Keratinocyte (primary cell): ENCODE data around the gene ASCL2. TPM values are rescaled to one million over a fixed set of nuclear protein-coding genes. Genes with fewer than 3 reads are reported as not detected.

Experiments used
- DNase-seq: peaks from one replicate; pipeline ENCODE4 v3.0.0-alpha.2; 2011; ENCODE audit warnings: low read depth, missing footprints, low spot score
- FAIRE-seq: peaks from 2 replicates; lab custom pipeline; 2011; peaks lifted over from hg19 to GRCh38; lab: Jason Lieb, UNC
- H2AFZ ChIP-seq: 2 replicates; pipeline ENCODE4 v1.6.0; 2012; ENCODE audit warnings: low read length, control low read depth, inconsistent platforms; ENCODE audit not compliant: control insufficient read depth
- H3K27ac ChIP-seq: 2 replicates; pipeline ENCODE4 v1.5.1; 2011; ENCODE audit warnings: low read length; ENCODE audit not compliant: control insufficient read depth, insufficient read depth
- H3K27me3 ChIP-seq: 3 replicates; pipeline ENCODE4 v1.6.0; 2011; ENCODE audit warnings: low read length; ENCODE audit not compliant: control insufficient read depth, insufficient read depth; ENCODE audit errors: extremely low read depth
- H3K36me3 ChIP-seq, 2 experiments: 2 replicates in 1 of 2; 3 replicates in 1 of 2; pipeline ENCODE4 v1.5.1; 2011; ENCODE audit warnings: low read length in 2 of 2, mild to moderate bottlenecking in 1 of 2; ENCODE audit not compliant: control insufficient read depth in 2 of 2, insufficient read depth in 2 of 2; ENCODE audit errors: extremely low read depth in 1 of 2
- H3K4me1 ChIP-seq: 3 replicates; pipeline ENCODE4 v1.5.1; 2011; ENCODE audit warnings: low read length; ENCODE audit not compliant: control insufficient read depth, insufficient read depth; ENCODE audit errors: extremely low read depth
- H3K4me2 ChIP-seq: 3 replicates; pipeline ENCODE4 v1.6.0; 2011; ENCODE audit warnings: low read depth, low read length; ENCODE audit not compliant: control insufficient read depth, insufficient read depth; ENCODE audit errors: extremely low read depth
- H3K4me3 ChIP-seq, 3 experiments: fragments of 200-600 bp in 1 of 3; sonication (generic) in 1 of 3; 2 replicates in 2 of 3; 3 replicates in 1 of 3; pipeline ENCODE4 v1.5.1; 2011 to 2016; ENCODE audit warnings: low read length in 3 of 3, mild to moderate bottlenecking in 3 of 3, control low read depth in 2 of 3, inconsistent platforms in 1 of 3, low read depth in 1 of 3, mixed read lengths in 1 of 3, mixed run types in 1 of 3, moderate library complexity in 1 of 3; ENCODE audit not compliant: control insufficient read depth in 2 of 3, insufficient read depth in 2 of 3; ENCODE audit errors: extremely low read depth in 1 of 3
- H3K79me2 ChIP-seq: 2 replicates; pipeline ENCODE4 v1.6.0; 2012; ENCODE audit warnings: low read length; ENCODE audit not compliant: control insufficient read depth, insufficient read depth
- H3K9ac ChIP-seq: 3 replicates; pipeline ENCODE4 v1.6.0; 2011; ENCODE audit warnings: low read length; ENCODE audit not compliant: control insufficient read depth, insufficient read depth; ENCODE audit errors: extremely low read depth
- H3K9me1 ChIP-seq: 3 replicates; pipeline ENCODE4 v1.6.0; 2011; ENCODE audit warnings: low read length; ENCODE audit not compliant: control insufficient read depth, insufficient read depth; ENCODE audit errors: extremely low read depth
- H3K9me3 ChIP-seq: 2 replicates; pipeline ENCODE4 v1.5.1; 2012; ENCODE audit warnings: low read depth, low read length; ENCODE audit not compliant: control insufficient read depth
- H4K20me1 ChIP-seq: 3 replicates; pipeline ENCODE4 v1.6.0; 2011; ENCODE audit warnings: low read length; ENCODE audit not compliant: control insufficient read depth, insufficient read depth; ENCODE audit errors: extremely low read depth
- EZH2 ChIP-seq: IDR thresholded peaks from one replicate; pipeline ENCODE4 v1.6.1; 2012; ENCODE audit warnings: inconsistent platforms, mild to moderate bottlenecking, low read length, moderate library complexity
- dilution Hi-C: fragments of 300-500 bp; cut with MboI; formaldehyde crosslinking; loops from one replicate; pipeline ENCODE4 v1.7.0; 2020; ENCODE audit warnings: low sequenced_read_pairs; ENCODE audit not compliant: extremely low pct_ligation_motif_present
- polyA plus RNA-seq, 5 experiments: library from polyadenylated mRNA; depleted of rRNA in 3 of 5; stranded (reverse) in 3 of 5; stranded (forward) in 1 of 5; unstranded in 1 of 5; fragments of >200 nt; gene quantifications; 1 replicate in 1 of 5; 2 replicates in 3 of 5; 3 replicates in 1 of 5; pipeline versions ENCODE4 v1.2.1 to v1.2.3, GENCODE V29; 2011 to 2012; ENCODE audit warnings: missing spikeins in 2 of 5, low read depth in 1 of 5, low replicate concordance in 1 of 5
- TF ChIP-seq, protein P1 (sequence below), 3 experiments: IDR thresholded peaks in 1 of 3; conservative IDR thresholded peaks in 1 of 3; optimal IDR thresholded peaks in 1 of 3; 2 replicates in 2 of 3; 3 replicates in 1 of 3; pipeline versions ENCODE3 to v1.5.1; 2011; ENCODE audit warnings: low read length in 3 of 3, mild to moderate bottlenecking in 3 of 3, moderate library complexity in 2 of 3, control low read depth in 1 of 3, inconsistent platforms in 1 of 3; ENCODE audit not compliant: insufficient read depth in 2 of 3; ENCODE audit errors: extremely low read depth in 1 of 3

Gene ASCL2
- polyA plus RNA-seq, 1 donor (not counting 4 experiments of a cell fraction or from before 2014, with no cell fraction given): 0.26 TPM

DNA sequence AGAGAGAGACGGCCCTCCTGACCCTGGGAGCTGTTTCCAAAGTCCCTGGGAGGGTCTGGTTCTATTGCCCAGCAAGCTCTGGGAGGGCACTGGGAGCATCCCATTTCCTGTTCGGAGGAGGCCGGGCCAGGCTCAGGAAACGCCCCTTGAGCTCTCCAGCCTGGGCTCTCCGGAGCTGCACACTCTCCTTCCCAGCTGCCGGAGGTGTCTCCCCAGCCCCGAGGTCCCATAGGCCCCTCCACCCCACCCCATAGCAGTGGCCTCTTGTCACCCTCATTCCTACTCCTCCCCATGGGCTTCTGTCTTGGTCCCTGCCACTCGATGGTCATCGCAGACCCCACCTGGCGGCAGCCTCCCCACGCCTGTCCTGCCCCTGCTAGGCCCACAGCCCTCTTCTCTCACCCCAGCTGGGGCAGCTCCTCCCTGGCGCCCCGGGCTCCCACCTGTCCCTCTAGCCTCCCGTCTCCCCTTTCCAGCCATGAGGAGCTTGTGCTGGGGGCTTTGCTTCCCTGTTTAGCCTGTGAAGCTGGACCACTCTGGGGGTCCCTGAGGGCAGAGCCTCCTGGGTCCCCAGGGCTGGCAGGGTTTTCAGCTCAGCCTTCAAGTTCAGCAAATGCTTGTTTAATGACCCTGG lies 34.2 kb upstream of the ASCL2 start:
- dilution Hi-C loops: no loop called here
- DNase-seq (no peak), FAIRE-seq (no peak)
- no peaks in the 10 kb centered on the region for H3K9me1 ChIP-seq
- H2AFZ ChIP-seq: no peak overlapping the region
- H3K36me3 ChIP-seq: no peaks in the 10 kb centered on the region
- no peaks in the 10 kb centered on the region for H3K27me3 ChIP-seq
- no peak overlapping the region for H3K4me2 ChIP-seq
- H3K9ac ChIP-seq: no peak overlapping the region
- no peaks in the 10 kb centered on the region for H3K79me2 ChIP-seq
- TF ChIP-seq, protein P1, sequence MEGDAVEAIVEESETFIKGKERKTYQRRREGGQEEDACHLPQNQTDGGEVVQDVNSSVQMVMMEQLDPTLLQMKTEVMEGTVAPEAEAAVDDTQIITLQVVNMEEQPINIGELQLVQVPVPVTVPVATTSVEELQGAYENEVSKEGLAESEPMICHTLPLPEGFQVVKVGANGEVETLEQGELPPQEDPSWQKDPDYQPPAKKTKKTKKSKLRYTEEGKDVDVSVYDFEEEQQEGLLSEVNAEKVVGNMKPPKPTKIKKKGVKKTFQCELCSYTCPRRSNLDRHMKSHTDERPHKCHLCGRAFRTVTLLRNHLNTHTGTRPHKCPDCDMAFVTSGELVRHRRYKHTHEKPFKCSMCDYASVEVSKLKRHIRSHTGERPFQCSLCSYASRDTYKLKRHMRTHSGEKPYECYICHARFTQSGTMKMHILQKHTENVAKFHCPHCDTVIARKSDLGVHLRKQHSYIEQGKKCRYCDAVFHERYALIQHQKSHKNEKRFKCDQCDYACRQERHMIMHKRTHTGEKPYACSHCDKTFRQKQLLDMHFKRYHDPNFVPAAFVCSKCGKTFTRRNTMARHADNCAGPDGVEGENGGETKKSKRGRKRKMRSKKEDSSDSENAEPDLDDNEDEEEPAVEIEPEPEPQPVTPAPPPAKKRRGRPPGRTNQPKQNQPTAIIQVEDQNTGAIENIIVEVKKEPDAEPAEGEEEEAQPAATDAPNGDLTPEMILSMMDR (optimal IDR thresholded peaks at IDR 0.05 in 1 of 3, IDR thresholded peaks at IDR 0.05 in 1 of 3, conservative IDR thresholded peaks at IDR 0.05 in 1 of 3; ENCODE audit: extremely low read depth in 1 of 3, insufficient read depth in 2 of 3, low read length in 3 of 3): no peak
- no peak for TF ChIP-seq EZH2
- no peak overlapping the region for H3K4me3 ChIP-seq
- no peaks in the 10 kb centered on the region for H3K4me1 ChIP-seq
- no peaks in the 10 kb centered on the region for H4K20me1 ChIP-seq
- H3K27ac ChIP-seq: no peak overlapping the region
- H3K9me3 ChIP-seq: no peaks in the 10 kb centered on the region

DNA sequence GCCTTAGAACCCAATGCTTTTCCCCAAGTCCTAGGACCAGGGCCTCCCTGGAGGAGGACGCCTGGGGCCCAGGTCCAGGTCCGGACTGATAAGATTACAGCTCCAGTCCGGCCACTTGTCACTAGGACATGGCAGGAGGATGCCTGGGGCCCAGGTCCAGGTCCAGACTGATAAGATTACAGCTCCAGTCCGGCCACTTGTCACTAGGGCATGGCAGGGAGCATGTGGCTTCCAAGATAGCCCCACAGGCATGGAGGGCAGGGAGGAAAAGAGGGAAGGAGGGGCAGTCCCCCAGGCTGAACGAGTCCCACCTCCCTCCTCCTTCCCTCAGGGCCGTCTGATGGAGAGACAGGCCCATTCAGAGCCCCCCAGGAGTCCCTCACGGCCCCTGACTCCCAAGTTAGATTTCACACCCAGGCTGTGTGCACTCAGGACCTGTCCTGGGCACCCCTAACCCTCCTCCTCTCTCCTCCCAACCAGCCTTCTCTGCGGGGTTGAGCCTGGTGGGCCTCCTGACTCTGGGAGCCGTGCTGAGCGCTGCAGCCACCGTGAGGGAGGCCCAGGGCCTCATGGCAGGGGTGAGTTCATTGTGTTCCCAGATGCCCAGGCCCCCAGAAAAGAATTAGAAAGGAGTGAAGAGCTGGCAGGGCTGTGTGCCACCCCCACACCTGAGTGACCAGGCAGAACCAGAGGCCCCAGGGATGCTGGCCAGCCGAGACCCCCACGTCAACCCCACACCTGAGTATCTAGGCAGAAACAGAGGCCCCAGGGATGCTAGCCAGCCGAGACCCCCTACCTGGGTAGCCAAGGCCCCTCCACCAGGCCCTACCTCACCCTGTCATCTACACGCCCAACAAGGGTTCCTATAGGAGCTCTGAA lies 33.5 kb upstream of the ASCL2 start:
- TF ChIP-seq EZH2: no peak
- TF ChIP-seq, protein P1 (optimal IDR thresholded peaks at IDR 0.05 in 1 of 3, IDR thresholded peaks at IDR 0.05 in 1 of 3, conservative IDR thresholded peaks at IDR 0.05 in 1 of 3; ENCODE audit: extremely low read depth in 1 of 3, insufficient read depth in 2 of 3, low read length in 3 of 3): no peak
- H2AFZ ChIP-seq: no peak overlapping the region

More for the DNA sequence above, 33.5 kb upstream of the ASCL2 start:
- Histone ChIP-seq H3K9ac (no peak overlapping the region), H3K36me3 (no peaks in the 10 kb centered on the region), H3K9me3 (no peaks in the 10 kb centered on the region), H4K20me1 (no peaks in the 10 kb centered on the region), H3K79me2 (no peaks in the 10 kb centered on the region), H3K4me3 (no peak overlapping the region), H3K9me1 (no peaks in the 10 kb centered on the region), H3K27me3 (peaks cover 2% of the 10 kb centered on the region), H3K27ac (no peak overlapping the region), H3K4me2 (no peak overlapping the region), H3K4me1 (no peaks in the 10 kb centered on the region)
- DNase-seq: no peak
- dilution Hi-C loops: no loop called here
- no peak for FAIRE-seq
